CD4-positive, alpha-beta memory T cell (primary cell): ENCODE results near the gene ATP8B3. TPM values are rescaled to one million over a fixed set of nuclear protein-coding genes. Genes with fewer than 3 reads are reported as not detected.
"Not testable (repeated sequence)": the region's sequence is repeated elsewhere in the genome, so short reads cannot be mapped to it uniquely, and the experiment has no call there.

Experiments
- CTCF ChIA-PET: fragments of 350-600 bp; sonication (Branson Sonifier 250); formaldehyde crosslinking; loops from one replicate; lab custom pipeline; 2021; ENCODE audit warnings: inconsistent platforms; ENCODE audit not compliant: partially characterized antibody; lab: Charles Lee
- POLR2A ChIA-PET: fragments of 350-600 bp; sonication (Branson Sonifier 250); formaldehyde crosslinking; loops from one replicate; lab custom pipeline; 2021; ENCODE audit not compliant: partially characterized antibody; lab: Charles Lee
- DNase-seq, 5 donors: peaks; one replicate each; pipeline versions ENCODE4 v3.0.0 to v3.0.0-alpha.2; 2020 to 2022; ENCODE audit warnings: mixed read lengths in 1 of 5
- H3K27ac ChIP-seq: one replicate; pipeline ENCODE4 v1.7.0; 2013; ENCODE audit warnings: low read depth, low read length
- H3K27me3 ChIP-seq: 2 replicates; pipeline ENCODE4 v1.7.0; 2013; ENCODE audit warnings: mild to moderate bottlenecking, low read length, moderate library complexity; ENCODE audit not compliant: insufficient read depth
- H3K36me3 ChIP-seq: 2 replicates; pipeline ENCODE4 v1.7.0; 2013; ENCODE audit warnings: mild to moderate bottlenecking, low read length, moderate library complexity; ENCODE audit not compliant: insufficient read depth
- H3K4me1 ChIP-seq: 2 replicates; pipeline ENCODE4 v1.7.0; 2013; ENCODE audit warnings: mild to moderate bottlenecking, low read length, moderate library complexity; ENCODE audit not compliant: insufficient read depth
- H3K4me3 ChIP-seq, 2 donors: one replicate each; pipeline ENCODE4 v1.7.0; 2013; ENCODE audit warnings: low read length in 2 of 2, mild to moderate bottlenecking in 1 of 2
- H3K9me3 ChIP-seq, 2 donors: one replicate each; pipeline ENCODE4 v1.7.0; 2013; ENCODE audit warnings: low read length in 2 of 2, control low read depth in 1 of 2; ENCODE audit not compliant: control insufficient read depth in 1 of 2
- H3K27ac Mint-ChIP-seq, 7 donors: one replicate each; pipeline ENCODE4 v1.8.0; 2020 to 2021; ENCODE audit warnings: mixed read lengths in 7 of 7, mild to moderate bottlenecking in 6 of 7, inconsistent platforms in 3 of 7, moderate library complexity in 3 of 7
- H3K27me3 Mint-ChIP-seq, 2 donors: one replicate each; pipeline ENCODE4 v1.8.0; 2020 to 2021; ENCODE audit warnings: mixed read lengths in 2 of 2
- H3K36me3 Mint-ChIP-seq, 2 donors: one replicate each; pipeline ENCODE4 v1.8.0; 2020 to 2021; ENCODE audit warnings: mixed read lengths in 2 of 2, inconsistent platforms in 1 of 2, mild to moderate bottlenecking in 1 of 2
- H3K4me1 Mint-ChIP-seq, 4 donors: one replicate each; pipeline ENCODE4 v1.8.0; 2020 to 2021; ENCODE audit warnings: mixed read lengths in 4 of 4, mild to moderate bottlenecking in 1 of 4
- H3K4me3 Mint-ChIP-seq, 8 donors: one replicate each; pipeline ENCODE4 v1.8.0; 2020 to 2021; ENCODE audit warnings: mixed read lengths in 8 of 8, mild to moderate bottlenecking in 7 of 8, moderate library complexity in 6 of 8, inconsistent platforms in 3 of 8
- H3K9me3 Mint-ChIP-seq, 8 donors: one replicate each; pipeline ENCODE4 v1.8.0; 2020 to 2021; ENCODE audit warnings: mixed read lengths in 8 of 8, mild to moderate bottlenecking in 5 of 8, inconsistent platforms in 3 of 8, moderate library complexity in 1 of 8
- intact Hi-C: fragments of 100-400 bp; cut with micrococcal nuclease; formaldehyde crosslinking; loops from one replicate; pipeline ENCODE4 v1.15.1; 2023
- polyA plus RNA-seq, 2 donors: library from polyadenylated mRNA; unstranded; fragments of 300-500 nt; fragmentation: Illumina TruSeq; gene quantifications; one replicate each; pipeline ENCODE4 v1.2.3, GENCODE V29; 2021
- total RNA-seq, 2 experiments: library from RNA; stranded (reverse); gene quantifications; one replicate each; pipeline ENCODE4 v1.2.3, GENCODE V29; 2021

ATP8B3 gene
- total and polyA plus RNA-seq, 4 experiments from 2014 or later = 0.73 to 5.5 (median 3.6) TPM

DNA sequence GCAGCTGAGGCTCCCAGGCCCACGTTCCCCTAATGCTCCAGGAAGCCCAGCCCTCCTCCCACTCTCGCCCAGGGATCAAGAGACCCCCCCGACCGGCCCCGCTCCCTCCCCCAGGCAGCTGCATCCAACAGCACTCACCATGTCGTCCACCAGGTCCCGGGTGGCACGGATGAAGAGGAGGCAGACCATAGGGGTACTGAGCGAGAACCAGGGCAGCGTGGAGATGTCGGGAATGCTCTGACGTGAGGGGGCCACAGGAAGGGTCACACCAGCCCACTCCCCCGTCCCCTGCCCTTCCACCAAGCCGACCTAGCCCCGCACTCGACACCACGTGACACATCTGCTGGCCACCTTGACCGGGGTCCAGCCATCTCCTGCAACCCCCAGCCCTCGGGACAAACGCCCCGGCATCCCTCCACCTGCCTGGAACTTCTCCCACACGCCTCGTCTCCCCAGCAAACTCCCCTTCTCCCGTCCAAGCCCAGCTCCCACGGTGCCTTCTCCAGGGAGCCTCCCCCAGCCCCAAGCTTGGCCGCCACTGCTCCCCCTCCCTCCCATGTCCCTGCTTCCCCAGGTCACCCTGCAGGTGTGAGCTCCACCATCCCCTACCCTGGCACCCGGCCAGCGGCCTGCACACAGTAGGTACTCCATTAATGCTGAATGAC lies 4.9 kb downstream of the ATP8B3 start:
- Histone ChIP-seq H3K27ac (no peak overlapping the region), H3K4me3 (no peak overlapping the region), H3K27me3 (no peaks in the 10 kb centered on the region), H3K9me3 (no peaks in the 10 kb centered on the region), H3K4me1 (peaks cover 7% of the 10 kb centered on the region), H3K36me3 (no peaks in the 10 kb centered on the region)
- H3K27ac Mint-ChIP-seq = no peak overlapping the region
- H3K4me3 Mint-ChIP-seq = no peak overlapping the region
- POLR2A ChIA-PET = no interaction called here
- H3K4me1 Mint-ChIP-seq = peaks cover 0 to 3% (median 1%) of the 10 kb centered on the region in 4 donors
- H3K36me3 Mint-ChIP-seq = no peaks in the 10 kb centered on the region
- H3K27me3 Mint-ChIP-seq = no peaks in the 10 kb centered on the region
- CTCF ChIA-PET = interaction anchor here (1.2 kb wide), 1 partner anchor 23 kb away, joined by 3 read pairs; no protein-coding TSS in a partner anchor
- intact Hi-C loops = no loop called here
- H3K9me3 Mint-ChIP-seq = no peaks in the 10 kb centered on the region
- peak in 1 of 5 donors; percentile 22 for DNase-seq

- Histone ChIP-seq H3K9me3 (no peaks in the 10 kb centered on the region), H3K4me1 (peaks cover 2% of the 10 kb centered on the region), H3K27me3 (no peaks in the 10 kb centered on the region), H3K27ac (no peak overlapping the region), H3K4me3 (no peak overlapping the region), H3K36me3 (no peaks in the 10 kb centered on the region)
- ChIA-PET POLR2A (interaction anchor here (0.6 kb wide), 1 partner anchor 45 kb away, joined by 3 read pairs; no protein-coding TSS in a partner anchor), CTCF (interaction anchor here (1.2 kb wide), 1 partner anchor 23 kb away, joined by 3 read pairs; no protein-coding TSS in a partner anchor)
- Mint-ChIP-seq H3K4me3 (no peak overlapping the region), H3K27me3 (no peaks in the 10 kb centered on the region), H3K36me3 (no peaks in the 10 kb centered on the region), H3K4me1 (peaks cover 0 to 1% (median under 1%) of the 10 kb centered on the region in 4 donors), H3K27ac (no peak overlapping the region), H3K9me3 (no peaks in the 10 kb centered on the region)
- peak in 1 of 5 donors; percentile 16 for DNase-seq
- intact Hi-C loops = no loop called here
Observed at GRCh38 chr19:1806184-1807029, 5.7 kb downstream of the ATP8B3 start.

- Mint-ChIP-seq H3K4me3 (no peak overlapping the region), H3K9me3 (no peaks in the 10 kb centered on the region), H3K4me1 (no peaks in the 10 kb centered on the region), H3K27me3 (no peaks in the 10 kb centered on the region), H3K36me3 (no peaks in the 10 kb centered on the region), H3K27ac (no peak overlapping the region)
- Histone ChIP-seq H3K27ac (no peak overlapping the region), H3K4me3 (no peak overlapping the region), H3K36me3 (no peaks in the 10 kb centered on the region), H3K9me3 (no peaks in the 10 kb centered on the region), H3K4me1 (no peaks in the 10 kb centered on the region), H3K27me3 (no peaks in the 10 kb centered on the region)
- intact Hi-C loops = no loop called here
- CTCF ChIA-PET = interaction anchor here (1.2 kb wide), 1 partner anchor 24 kb away, joined by 3 read pairs; no protein-coding TSS in a partner anchor
- POLR2A ChIA-PET = interaction anchor here (0.6 kb wide), 1 partner anchor 44 kb away, joined by 3 read pairs; no protein-coding TSS in a partner anchor
- peak in 1 of 5 donors; percentile 28 for DNase-seq
Observed at GRCh38 chr19:1805401-1806183, 6.5 kb downstream of the ATP8B3 start.

GRCh38 chr19:1804858-1805257 lies 7.2 kb downstream of the ATP8B3 start:
- no peak overlapping the region for H3K27ac ChIP-seq
- H3K9me3 ChIP-seq = no peaks in the 10 kb centered on the region
- Mint-ChIP-seq H3K9me3 (no peaks in the 10 kb centered on the region), H3K4me3 (no peak overlapping the region), H3K27me3 (no peaks in the 10 kb centered on the region), H3K27ac (no peak overlapping the region), H3K4me1 (no peaks in the 10 kb centered on the region), H3K36me3 (peaks cover 3 to 4% of the 10 kb centered on the region in 2 donors)
- CTCF ChIA-PET = no interaction called here
- DNase-seq = no peak
- H3K27me3 ChIP-seq = no peaks in the 10 kb centered on the region
- no peak overlapping the region for H3K4me3 ChIP-seq
- no peaks in the 10 kb centered on the region for H3K36me3 ChIP-seq
- H3K4me1 ChIP-seq = no peaks in the 10 kb centered on the region
- POLR2A ChIA-PET = no interaction called here
- intact Hi-C loops = no loop called here

DNA sequence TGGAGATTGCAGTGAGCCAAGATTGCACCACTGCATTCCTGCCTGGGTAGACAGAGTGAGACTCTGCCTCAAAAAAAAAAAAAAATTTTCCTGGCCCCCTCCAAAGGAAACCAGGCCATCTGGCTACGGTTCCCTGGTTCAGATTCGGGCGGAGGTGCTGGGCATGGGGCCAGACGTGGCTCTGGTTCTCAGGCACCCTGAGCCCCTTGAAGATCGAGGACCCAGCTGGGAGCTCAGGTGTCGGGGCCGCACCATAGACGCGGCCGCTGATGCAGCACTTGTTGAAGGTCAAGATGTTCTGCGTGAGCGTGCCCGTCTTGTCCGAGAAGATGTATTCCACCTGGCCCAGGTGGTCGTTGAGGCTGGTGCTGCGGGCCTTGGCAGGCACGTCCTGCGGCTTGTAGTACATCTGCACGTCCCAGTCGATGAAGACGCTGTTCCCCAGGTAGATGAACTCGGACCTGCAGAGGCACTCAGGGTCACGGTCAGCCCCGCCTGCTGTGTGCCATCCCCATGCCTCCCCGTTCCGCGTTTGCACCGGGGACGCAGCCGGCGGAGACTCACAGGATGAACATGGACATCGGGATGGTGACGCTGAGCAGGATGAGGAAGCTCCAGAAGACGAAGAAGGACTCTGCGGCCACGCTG lies 12.3 kb downstream of the ATP8B3 start:
- Mint-ChIP-seq H3K27me3 (peaks cover 0 to 4% of the 10 kb centered on the region in 2 donors), H3K4me1 (peaks cover 0 to 6% (median 2%) of the 10 kb centered on the region in 4 donors), H3K36me3 (peaks cover 3 to 4% of the 10 kb centered on the region in 2 donors), H3K27ac (peak overlapping the region in 1 of 7 donors; percentile 47), H3K4me3 (no peak overlapping the region), H3K9me3 (peaks cover 0 to 3% (median 0%) of the 10 kb centered on the region in 8 donors)
- ChIA-PET POLR2A (no interaction called here), CTCF (interaction anchor here (0.6 to 1.5 kb wide), 2 partner anchors 26 to 523 kb away, joined by 3 to 5 read pairs; no protein-coding TSS in a partner anchor)
- intact Hi-C loops = no loop called here
- Histone ChIP-seq H3K4me1 (peaks cover 7% of the 10 kb centered on the region), H3K9me3 (no peaks in the 10 kb centered on the region), H3K4me3 (no peak overlapping the region), H3K27me3 (no peaks in the 10 kb centered on the region), H3K36me3 (no peaks in the 10 kb centered on the region), H3K27ac (no peak overlapping the region)
- DNase-seq = peak in 1 of 5 donors; percentile 17

DNA sequence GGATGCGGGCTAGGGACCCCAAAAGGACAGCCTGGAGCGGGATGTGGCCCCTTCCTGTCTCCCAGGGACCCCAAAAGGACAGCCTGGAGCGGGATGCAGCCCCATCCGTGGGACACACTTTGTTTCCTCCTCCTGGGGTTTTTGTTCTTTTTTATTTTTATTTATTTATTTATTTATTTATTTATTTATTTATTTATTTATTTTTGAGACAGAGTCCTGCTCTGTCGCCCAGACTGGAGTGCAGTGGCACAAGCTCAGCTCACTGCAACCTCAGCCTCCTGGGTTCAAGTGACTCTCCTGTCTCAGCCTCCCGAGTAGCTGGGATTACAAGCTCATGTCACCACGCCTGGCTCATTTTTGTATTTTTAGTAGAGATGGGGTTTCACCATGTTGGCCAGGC lies 14.8 kb downstream of the ATP8B3 start:
- H3K9me3 ChIP-seq, H3K36me3 Mint-ChIP-seq, H3K27ac ChIP-seq, H3K4me1 Mint-ChIP-seq, H3K4me3 Mint-ChIP-seq, POLR2A ChIA-PET, H3K36me3 ChIP-seq, H3K4me1 ChIP-seq, intact Hi-C loops, H3K27me3 ChIP-seq, H3K27ac Mint-ChIP-seq, H3K4me3 ChIP-seq, H3K9me3 Mint-ChIP-seq, H3K27me3 Mint-ChIP-seq, DNase-seq: not testable (repeated sequence)
- CTCF ChIA-PET = interaction anchor here (1.1 to 1.5 kb wide), 3 partner anchors 41 to 251 kb away, joined by 3 to 4 read pairs (median 3); no protein-coding TSS in a partner anchor
